Left forelimb (tissue), 1 donor: ENCODE data around the gene IRX3.
"Not testable (repeated sequence)": the region's sequence is repeated elsewhere in the genome, so short reads cannot be mapped to it uniquely, and the experiment has no call there.

Experiments used
- DNase-seq: peaks from one replicate; pipeline ENCODE4 v3.0.0-alpha.2; 2018; ENCODE audit warnings: low spot score

IRX3 gene

GRCh38 chr16:54275956-54276355 lies 10.6 kb downstream of the IRX3 start:
- DNase-seq = no peak

DNA sequence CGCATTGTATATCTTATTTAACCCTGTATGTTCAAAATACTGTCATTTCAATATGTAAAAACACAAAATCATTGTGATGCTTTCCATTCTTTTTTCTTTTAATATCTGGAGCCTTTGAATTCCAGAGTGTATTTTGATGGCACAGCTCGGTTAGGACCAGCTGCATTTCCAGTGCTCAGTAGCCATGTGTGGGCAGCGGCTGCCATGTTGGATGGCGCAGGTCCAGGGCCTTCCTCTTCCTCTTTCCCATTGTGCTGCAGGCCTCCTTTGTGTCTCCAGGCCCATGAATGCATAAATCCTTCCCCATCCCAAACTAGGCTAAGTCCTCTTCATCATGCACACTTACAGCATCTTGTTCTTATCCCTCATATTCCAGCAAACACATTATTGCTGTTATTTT lies 13.0 kb downstream of the IRX3 start:
- no peak for DNase-seq

DNA sequence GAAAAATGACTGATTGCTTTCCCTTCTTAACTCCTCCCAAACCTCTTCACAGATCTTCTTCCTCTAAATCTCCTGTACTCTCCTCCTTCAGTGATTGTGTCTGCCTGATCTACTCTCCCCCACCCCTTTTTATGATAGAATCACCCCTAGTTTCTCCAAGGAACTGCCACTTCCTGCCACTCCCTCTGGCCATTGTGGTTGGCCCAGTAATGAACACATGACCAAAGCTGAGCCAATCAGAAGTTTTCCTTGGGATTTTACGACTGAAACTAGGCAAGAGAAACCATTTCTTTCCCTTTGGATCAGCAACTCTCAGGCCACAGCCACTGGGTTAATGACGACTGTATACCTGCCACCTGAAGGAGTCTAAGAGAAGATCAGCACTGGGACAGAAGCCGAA lies 15.9 kb downstream of the IRX3 start:
- no peak for DNase-seq

- DNase-seq = no peak
These were observed 17.1 kb downstream of the IRX3 start for GRCh38 chr16:54269461-54269860.

DNA sequence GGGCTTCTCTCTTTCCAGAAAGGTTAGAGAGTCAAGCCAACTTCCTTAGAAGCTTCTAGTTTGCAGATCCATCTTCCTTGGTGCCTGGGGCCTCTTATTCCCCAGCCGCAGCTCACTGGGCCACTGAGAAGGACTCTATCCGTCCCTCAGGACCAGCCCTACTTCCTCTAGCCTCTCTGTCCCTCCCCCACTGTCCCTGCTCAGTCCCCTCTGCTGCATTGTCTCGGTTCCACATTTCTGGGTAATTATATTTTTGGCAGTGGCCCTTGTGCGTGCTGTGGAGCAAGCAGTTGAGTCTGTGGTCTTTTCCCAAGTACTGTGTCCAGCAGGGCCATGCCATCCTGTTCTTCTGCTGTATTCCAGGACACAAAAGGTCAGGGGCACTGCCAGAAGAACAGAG lies 17.8 kb downstream of the IRX3 start:
- no peak for DNase-seq

GRCh38 chr16:54268340-54268739 lies 18.2 kb downstream of the IRX3 start:
- no peak for DNase-seq

GRCh38 chr16:54266363-54266955 lies 20.1 kb downstream of the IRX3 start:
- DNase-seq = no peak

DNA sequence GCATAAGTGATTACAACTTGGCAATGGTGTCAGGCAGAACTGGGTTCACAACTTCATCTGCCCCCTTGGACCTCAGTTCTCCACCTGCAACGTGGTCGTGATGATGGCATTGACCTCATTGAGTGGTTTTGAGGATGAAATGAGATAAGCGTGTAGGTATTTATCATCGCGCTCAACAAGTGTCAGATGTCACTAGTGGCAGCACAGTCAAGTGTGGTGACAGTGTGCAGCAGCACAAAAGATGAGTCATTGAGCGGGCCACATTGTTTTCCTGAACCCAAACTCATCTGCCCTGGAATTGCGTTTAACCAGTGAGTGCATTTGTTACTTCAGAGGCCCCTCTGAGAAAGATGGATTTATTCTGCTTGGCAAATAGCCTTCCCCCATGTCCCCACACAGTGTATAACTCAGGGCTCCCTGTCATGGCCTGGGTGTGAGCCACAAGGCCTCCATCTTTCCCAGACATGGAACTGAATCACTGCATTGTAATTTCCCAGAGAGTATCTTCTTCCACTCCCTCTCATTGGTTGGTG lies 20.9 kb downstream of the IRX3 start:
- DNase-seq = no peak

DNA sequence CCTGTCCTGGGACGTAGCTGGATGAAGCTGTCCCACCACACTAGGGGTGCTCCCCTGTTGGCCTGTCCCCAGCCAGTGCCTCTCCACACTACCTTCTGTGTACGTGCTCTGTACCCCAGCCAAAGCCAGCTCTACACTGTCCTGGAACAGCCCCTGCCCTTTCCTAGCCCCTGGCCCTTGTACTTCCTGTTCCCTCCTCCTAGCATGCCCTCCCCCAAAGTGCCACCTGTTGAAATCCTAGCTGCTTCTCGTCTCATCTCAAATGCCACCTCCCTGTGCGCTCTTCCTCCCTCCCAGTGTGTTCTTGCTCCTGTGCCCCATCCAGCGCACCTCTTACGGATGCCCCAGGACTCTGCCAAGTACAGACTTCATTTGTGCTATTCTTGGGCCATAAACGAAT lies 33.5 kb downstream of the IRX3 start:
- no peak for DNase-seq

DNA sequence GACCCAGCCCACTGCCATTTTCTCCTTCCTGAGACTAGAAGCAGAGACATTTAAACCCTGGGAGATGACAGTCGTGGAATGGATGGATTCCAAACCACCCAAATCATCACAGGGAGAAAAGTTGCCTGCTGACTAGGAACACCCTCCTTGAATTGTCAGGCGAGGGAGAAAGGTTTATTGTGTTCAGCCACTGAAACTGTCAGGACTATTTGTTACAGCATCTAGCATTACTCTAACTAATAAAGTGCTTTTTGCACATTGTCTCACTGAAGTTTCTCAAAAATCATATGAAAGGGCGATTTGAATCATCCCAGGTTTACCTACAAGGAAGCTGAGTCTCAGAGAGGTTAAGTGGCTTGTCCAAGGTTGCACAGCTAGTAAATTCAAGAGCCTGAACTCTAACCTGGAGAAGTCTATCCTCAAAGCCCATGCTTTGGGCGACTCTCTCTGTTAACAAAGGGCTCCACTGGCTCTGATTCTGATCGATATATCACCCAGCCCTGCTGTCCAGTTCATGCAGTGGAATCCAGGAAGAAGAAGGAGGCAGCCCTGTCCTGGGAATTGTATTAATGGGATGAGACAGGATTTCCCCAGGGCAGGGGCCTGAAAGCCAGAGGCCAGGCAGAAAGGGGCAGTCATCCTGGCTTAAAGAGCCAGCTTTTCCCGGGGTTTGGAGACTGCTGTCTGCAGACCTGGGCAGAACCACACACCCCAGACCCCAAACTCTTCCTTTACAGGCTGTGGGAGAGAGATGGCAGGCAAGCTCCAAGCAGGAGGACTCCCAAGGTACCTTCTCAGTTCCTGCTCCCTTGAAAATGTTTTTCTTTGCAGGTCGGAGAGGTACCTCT lies 37.5 kb downstream of the IRX3 start:
- DNase-seq = no peak

GRCh38 chr16:54247705-54248104 lies 38.9 kb downstream of the IRX3 start:
- DNase-seq = not testable (repeated sequence)

- DNase-seq = no peak
These were observed 40.1 kb downstream of the IRX3 start for GRCh38 chr16:54246454-54246821.

DNA sequence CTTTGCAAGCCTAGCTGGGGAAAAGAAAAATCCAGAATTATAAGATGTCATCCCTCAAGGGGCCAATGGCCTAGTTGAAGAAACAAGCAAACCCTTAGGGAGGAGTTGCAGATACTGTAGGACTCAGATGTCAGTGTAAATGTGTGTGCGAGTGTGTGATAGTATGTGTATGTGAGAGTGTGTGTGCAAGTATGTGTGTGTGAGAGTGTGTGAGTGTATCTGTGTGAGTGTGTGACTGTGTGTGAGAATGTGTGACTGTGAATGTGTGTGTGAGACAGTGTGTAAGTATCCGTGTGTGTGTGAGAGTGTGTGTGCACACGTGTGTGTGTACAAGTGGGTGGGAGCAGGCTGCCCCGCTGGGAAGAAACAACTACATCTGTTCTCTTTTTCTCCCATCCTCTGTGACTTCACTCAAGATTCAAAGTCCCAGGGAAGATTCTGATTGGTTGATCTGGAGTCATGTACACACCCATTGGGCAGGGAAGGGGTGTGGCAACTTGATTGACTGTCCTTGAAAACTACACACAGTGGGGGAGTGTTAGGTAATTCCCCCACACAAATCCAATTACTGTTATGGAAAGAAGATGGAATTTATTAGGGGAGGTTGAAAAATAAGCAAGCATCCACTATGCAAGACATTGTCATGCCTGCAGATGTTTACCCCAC lies 40.7 kb downstream of the IRX3 start:
- DNase-seq = no peak

GRCh38 chr16:54244061-54244886 lies 42.3 kb downstream of the IRX3 start:
- no peak for DNase-seq

- no peak for DNase-seq
These were observed 43.4 kb downstream of the IRX3 start for GRCh38 chr16:54243202-54243601.

GRCh38 chr16:54242199-54242598 lies 44.4 kb downstream of the IRX3 start:
- no peak for DNase-seq

DNA sequence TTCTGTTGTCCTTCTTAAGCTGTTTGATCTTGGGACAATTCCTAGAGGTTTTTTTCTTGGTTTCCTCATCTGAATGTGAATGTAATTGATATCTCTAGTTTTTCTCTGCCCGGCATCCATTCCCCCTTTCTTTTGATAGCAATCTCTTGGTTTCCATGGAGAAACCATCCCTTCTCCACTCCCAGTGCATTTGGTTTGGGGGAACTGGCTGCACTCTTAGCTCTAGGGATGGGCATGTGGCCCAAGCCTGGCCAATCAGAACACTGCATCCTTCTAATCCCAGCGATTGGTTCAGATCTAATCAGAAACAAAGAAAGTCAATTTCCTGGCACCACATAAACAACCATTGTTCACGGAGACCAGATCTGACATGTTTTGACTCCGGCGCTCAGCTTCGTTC lies 45.1 kb downstream of the IRX3 start:
- DNase-seq = no peak

GRCh38 chr16:54240271-54241129 lies 46.1 kb downstream of the IRX3 start:
- no peak for DNase-seq

DNA sequence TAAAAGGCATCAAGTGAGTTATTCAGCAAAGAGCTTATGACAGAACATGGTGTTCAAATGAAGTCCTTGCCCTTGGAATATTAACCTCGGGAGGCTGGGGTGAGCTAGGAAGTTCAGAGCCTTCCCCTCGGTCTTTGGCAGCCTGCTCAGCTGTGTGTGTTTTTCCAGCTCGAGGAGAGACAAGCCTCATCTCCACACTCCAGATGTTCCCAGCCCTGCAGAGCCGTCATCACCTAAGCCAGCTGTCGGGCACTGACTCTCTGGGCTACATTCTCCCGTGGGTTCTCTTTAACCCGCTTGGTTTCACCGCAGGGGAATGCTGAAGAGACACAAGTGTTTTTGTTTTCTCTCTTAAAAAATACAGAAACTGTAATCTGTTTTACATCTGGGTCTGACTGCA lies 47.1 kb downstream of the IRX3 start:
- no peak for DNase-seq

GRCh38 chr16:54236773-54237172 lies 49.8 kb downstream of the IRX3 start:
- no peak for DNase-seq

- no peak for DNase-seq
These were observed 53.0 kb downstream of the IRX3 start for GRCh38 chr16:54233615-54234014.
